H1 (cell line): ENCODE results near the gene MRPL52.

Experiments
- BACH1 ChIP-seq: IDR thresholded peaks from 2 replicates; pipeline ENCODE4 v1.6.1; 2012; ENCODE audit warnings: low read length, improper control_type of control experiment
- CEBPB ChIP-seq: IDR thresholded peaks from 2 replicates; pipeline ENCODE4 v1.6.1; 2012; ENCODE audit warnings: low read depth, low read length
- CREB1 ChIP-seq: IDR thresholded peaks from 2 replicates; pipeline ENCODE4 v1.6.1; 2012; ENCODE audit warnings: inconsistent platforms
- EGR1 ChIP-seq: IDR thresholded peaks from 2 replicates; pipeline ENCODE4 v1.6.1; 2011; ENCODE audit warnings: low read depth, low read length, borderline replicate concordance
- EZH2 ChIP-seq: fragments of 200-600 bp; sonication (generic); IDR thresholded peaks from 2 replicates; pipeline ENCODE4 v1.7.1; 2012; ENCODE audit warnings: low read depth, mild to moderate bottlenecking, moderate library complexity, low read length, inconsistent platforms; ENCODE audit not compliant: severe bottlenecking
- HDAC2 ChIP-seq, 2 experiments: fragments of 300-600 bp in 1 of 2; sonication (generic) in 1 of 2; IDR thresholded peaks; 2 replicates each; pipeline ENCODE4 v1.6.1; 2011 to 2012; ENCODE audit warnings: low read depth in 2 of 2, low read length in 2 of 2, mild to moderate bottlenecking in 2 of 2, moderate library complexity in 2 of 2, borderline replicate concordance in 1 of 2, inconsistent platforms in 1 of 2
- POLR2A ChIP-seq, 2 experiments: IDR thresholded peaks; 1 replicate in 1 of 2; 2 replicates in 1 of 2; pipeline ENCODE4 v1.6.1; 2011; ENCODE audit warnings: low read depth in 2 of 2, low read length in 2 of 2, mild to moderate bottlenecking in 2 of 2; ENCODE audit errors: control extremely low read depth in 1 of 2
- POLR2AphosphoS5 ChIP-seq: IDR thresholded peaks from 2 replicates; pipeline ENCODE4 v1.6.1; 2011; ENCODE audit warnings: low read depth, low read length
- RFX5 ChIP-seq: IDR thresholded peaks from 2 replicates; pipeline ENCODE4 v1.6.1; 2011; ENCODE audit warnings: low read depth, low read length, improper control_type of control experiment, borderline replicate concordance
- TF ChIP-seq, protein P1 (sequence below), 3 experiments: IDR thresholded peaks; 1 replicate in 2 of 3; 2 replicates in 1 of 3; pipeline versions ENCODE4 v1.5.1 to v1.6.1; 2011; ENCODE audit warnings: low read length in 3 of 3, mild to moderate bottlenecking in 3 of 3, inconsistent platforms in 2 of 3, low read depth in 1 of 3, moderate library complexity in 1 of 3; ENCODE audit not compliant: insufficient read depth in 1 of 3; ENCODE audit errors: control extremely low read depth in 1 of 3

DNA sequence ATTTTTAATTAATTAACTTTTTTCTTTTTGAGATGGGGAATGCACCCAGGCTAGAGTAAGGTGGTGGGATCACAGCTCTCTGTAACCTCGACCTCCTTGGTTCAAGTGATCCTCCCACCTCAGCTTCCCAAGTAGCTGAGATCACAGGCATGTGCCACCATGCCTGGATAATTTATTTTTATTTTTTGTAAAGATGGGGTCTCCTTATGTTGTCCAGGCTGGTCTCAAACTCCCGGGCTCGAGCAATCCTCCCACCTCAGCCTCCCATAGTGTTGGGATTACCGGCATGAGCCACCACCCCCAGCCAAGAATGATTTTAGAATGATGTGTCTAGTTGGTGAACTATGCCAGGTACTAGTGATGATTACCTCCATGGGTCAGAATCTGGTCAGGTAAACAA lies 35.3 kb downstream of the MRPL52 start:
- no peak for TF ChIP-seq BACH1
- no peak for TF ChIP-seq POLR2AphosphoS5
- TF ChIP-seq CREB1 = no peak
- TF ChIP-seq, protein P1, sequence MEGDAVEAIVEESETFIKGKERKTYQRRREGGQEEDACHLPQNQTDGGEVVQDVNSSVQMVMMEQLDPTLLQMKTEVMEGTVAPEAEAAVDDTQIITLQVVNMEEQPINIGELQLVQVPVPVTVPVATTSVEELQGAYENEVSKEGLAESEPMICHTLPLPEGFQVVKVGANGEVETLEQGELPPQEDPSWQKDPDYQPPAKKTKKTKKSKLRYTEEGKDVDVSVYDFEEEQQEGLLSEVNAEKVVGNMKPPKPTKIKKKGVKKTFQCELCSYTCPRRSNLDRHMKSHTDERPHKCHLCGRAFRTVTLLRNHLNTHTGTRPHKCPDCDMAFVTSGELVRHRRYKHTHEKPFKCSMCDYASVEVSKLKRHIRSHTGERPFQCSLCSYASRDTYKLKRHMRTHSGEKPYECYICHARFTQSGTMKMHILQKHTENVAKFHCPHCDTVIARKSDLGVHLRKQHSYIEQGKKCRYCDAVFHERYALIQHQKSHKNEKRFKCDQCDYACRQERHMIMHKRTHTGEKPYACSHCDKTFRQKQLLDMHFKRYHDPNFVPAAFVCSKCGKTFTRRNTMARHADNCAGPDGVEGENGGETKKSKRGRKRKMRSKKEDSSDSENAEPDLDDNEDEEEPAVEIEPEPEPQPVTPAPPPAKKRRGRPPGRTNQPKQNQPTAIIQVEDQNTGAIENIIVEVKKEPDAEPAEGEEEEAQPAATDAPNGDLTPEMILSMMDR (IDR thresholded peaks at IDR 0.05; ENCODE audit: control extremely low read depth in 1 of 3, insufficient read depth in 1 of 3, low read depth in 1 of 3, low read length in 3 of 3) = no peak
- no peak for TF ChIP-seq POLR2A (IDR thresholded peaks at IDR 0.05; ENCODE audit: control extremely low read depth in 1 of 2, low read depth in 2 of 2, low read length in 2 of 2)
- TF ChIP-seq HDAC2 (IDR thresholded peaks at IDR 0.05; ENCODE audit: borderline replicate concordance in 1 of 2, low read depth in 2 of 2, low read length in 2 of 2) = no peak
- TF ChIP-seq EZH2 = no peak
- TF ChIP-seq EGR1 = no peak
- no peak for TF ChIP-seq RFX5
- no peak for TF ChIP-seq CEBPB
